IMR-90 (cell line): ENCODE data around the gene EBF4.

Source experiments
- CEBPB ChIP-seq: IDR thresholded peaks from 2 replicates; pipeline ENCODE4 v1.6.1; 2012; ENCODE audit warnings: low read depth, low read length, improper control_type of control experiment
- CHD1 ChIP-seq: IDR thresholded peaks from 2 replicates; pipeline ENCODE4 v1.6.1; 2012; ENCODE audit warnings: low read depth, low read length, improper control_type of control experiment
- FOS ChIP-seq: fragments of 150-350 bp; IDR thresholded peaks from 2 replicates; pipeline ENCODE4 v1.6.1; 2016; ENCODE audit warnings: low read depth, low read length
- MAFK ChIP-seq: IDR thresholded peaks from 2 replicates; pipeline ENCODE4 v1.6.1; 2012; ENCODE audit warnings: low read depth, low read length, improper control_type of control experiment
- POLR2A ChIP-seq: IDR thresholded peaks from 2 replicates; pipeline ENCODE4 v1.6.1; 2012; ENCODE audit warnings: mild to moderate bottlenecking, low read depth, low read length
- RAD21 ChIP-seq: IDR thresholded peaks from 2 replicates; pipeline ENCODE4 v1.6.1; 2012; ENCODE audit warnings: low read length, improper control_type of control experiment
- RFX5 ChIP-seq: IDR thresholded peaks from 2 replicates; pipeline ENCODE4 v1.8.0; 2012; ENCODE audit warnings: low read depth, mild to moderate bottlenecking, low read length, moderate library complexity
- SMC3 ChIP-seq: fragments of 150-350 bp; IDR thresholded peaks from 2 replicates; pipeline ENCODE4 v1.6.1; 2016; ENCODE audit warnings: low read depth, mild to moderate bottlenecking, antibody characterized with exemption, low read length, moderate library complexity
- TF ChIP-seq, protein P1 (sequence below): conservative IDR thresholded peaks from 2 replicates; pipeline ENCODE4 v1.5.1; 2012; ENCODE audit warnings: mild to moderate bottlenecking, low read depth, low read length, improper control_type of control experiment
- TF ChIP-seq, protein P2 (sequence below): fragments of 150-350 bp; IDR thresholded peaks from 2 replicates; pipeline ENCODE4 v1.6.1; 2016; ENCODE audit warnings: low read depth, mild to moderate bottlenecking, low read length, moderate library complexity, borderline replicate concordance

DNA sequence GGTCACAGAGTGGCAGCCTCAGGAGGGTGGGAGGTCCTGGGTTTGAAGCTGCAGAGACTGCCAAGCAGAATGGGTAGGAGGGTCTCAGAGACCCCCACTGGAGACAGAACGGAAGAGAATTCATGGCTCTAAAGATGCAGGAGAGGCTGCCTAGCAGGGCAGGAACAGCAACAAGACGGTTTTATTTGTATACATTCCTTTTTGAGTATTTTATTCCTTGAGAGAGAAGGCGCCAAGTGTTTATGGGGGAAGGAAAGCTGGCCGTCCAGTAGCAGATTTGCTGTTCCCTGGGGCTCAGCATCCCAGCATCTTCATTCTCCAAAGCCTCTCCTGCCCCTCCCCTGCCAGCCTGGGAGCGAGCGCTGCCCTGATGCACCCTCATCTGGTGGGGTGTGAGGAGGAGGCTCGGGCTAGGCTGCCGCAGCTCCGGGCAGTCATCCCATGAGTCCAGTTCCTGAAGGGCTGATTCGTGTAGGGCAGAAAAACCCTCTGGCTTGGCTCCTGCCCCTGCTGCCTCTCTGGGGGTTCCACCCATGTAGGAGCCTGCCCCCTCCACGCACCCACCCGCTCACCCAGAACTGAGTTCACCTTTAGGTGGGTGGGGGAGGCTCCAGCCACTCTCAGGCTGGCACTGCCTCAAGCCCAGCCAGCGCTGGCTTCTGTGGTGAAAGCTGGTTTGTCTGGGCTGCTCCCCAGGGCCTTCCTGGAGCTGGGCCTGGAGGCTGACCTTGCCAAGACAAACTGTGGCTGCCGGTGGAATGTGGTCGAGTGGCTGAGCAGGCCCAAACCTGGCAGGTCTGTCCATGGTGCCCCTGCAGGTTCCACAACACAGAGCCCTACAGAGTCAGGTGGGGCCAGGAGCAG is 75.4 kb downstream of the EBF4 start:
- TF ChIP-seq, protein P1, sequence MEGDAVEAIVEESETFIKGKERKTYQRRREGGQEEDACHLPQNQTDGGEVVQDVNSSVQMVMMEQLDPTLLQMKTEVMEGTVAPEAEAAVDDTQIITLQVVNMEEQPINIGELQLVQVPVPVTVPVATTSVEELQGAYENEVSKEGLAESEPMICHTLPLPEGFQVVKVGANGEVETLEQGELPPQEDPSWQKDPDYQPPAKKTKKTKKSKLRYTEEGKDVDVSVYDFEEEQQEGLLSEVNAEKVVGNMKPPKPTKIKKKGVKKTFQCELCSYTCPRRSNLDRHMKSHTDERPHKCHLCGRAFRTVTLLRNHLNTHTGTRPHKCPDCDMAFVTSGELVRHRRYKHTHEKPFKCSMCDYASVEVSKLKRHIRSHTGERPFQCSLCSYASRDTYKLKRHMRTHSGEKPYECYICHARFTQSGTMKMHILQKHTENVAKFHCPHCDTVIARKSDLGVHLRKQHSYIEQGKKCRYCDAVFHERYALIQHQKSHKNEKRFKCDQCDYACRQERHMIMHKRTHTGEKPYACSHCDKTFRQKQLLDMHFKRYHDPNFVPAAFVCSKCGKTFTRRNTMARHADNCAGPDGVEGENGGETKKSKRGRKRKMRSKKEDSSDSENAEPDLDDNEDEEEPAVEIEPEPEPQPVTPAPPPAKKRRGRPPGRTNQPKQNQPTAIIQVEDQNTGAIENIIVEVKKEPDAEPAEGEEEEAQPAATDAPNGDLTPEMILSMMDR, result no peak
- no peak for TF ChIP-seq POLR2A
- no peak for TF ChIP-seq CHD1
- TF ChIP-seq RAD21, result no peak
- TF ChIP-seq SMC3, result no peak
- TF ChIP-seq, protein P2, sequence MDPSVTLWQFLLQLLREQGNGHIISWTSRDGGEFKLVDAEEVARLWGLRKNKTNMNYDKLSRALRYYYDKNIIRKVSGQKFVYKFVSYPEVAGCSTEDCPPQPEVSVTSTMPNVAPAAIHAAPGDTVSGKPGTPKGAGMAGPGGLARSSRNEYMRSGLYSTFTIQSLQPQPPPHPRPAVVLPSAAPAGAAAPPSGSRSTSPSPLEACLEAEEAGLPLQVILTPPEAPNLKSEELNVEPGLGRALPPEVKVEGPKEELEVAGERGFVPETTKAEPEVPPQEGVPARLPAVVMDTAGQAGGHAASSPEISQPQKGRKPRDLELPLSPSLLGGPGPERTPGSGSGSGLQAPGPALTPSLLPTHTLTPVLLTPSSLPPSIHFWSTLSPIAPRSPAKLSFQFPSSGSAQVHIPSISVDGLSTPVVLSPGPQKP, result no peak
- no peak for TF ChIP-seq RFX5
- no peak for TF ChIP-seq MAFK
- no peak for TF ChIP-seq FOS
- TF ChIP-seq CEBPB, result no peak
